ENCODE measurements around the gene FAM193B. TPM values are rescaled to one million over a fixed set of nuclear protein-coding genes. Genes with fewer than 3 reads are reported as not detected.

Gene FAM193B
- total and polyA plus RNA-seq, 9 of the 15 experiments (the other 6 are each of a cell fraction or from before 2014, with no cell fraction given): 4.4 to 76.4 (median 37.3) TPM

- TF ChIP-seq ZNF445 (CRISPR knock-in tag; IDR thresholded peaks at IDR 0.05; ENCODE audit: low read depth) (no peak), TARDBP (IDR thresholded peaks at IDR 0.05) (peak; percentile 36; the same call in 1 of the 2 replicates), FOXK1 (CRISPR knock-in tag; IDR thresholded peaks at IDR 0.05; ENCODE audit: borderline replicate concordance) (no peak), FOXA1 (IDR thresholded peaks at IDR 0.05; ENCODE audit: borderline replicate concordance) (no peak), ASH1L (IDR thresholded peaks at IDR 0.05; ENCODE audit: borderline replicate concordance, low read depth, partially characterized antibody) (no peak), CC2D1A (IDR thresholded peaks at IDR 0.05) (no peak), POLR2B (IDR thresholded peaks at IDR 0.05; ENCODE audit: low read depth, partially characterized antibody) (no peak), YY1 (IDR thresholded peaks at IDR 0.05; ENCODE audit: borderline replicate concordance in 1 of 3, control insufficient read depth in 1 of 3, extremely low read depth in 1 of 3, insufficient read depth in 3 of 3, insufficient read length in 1 of 3, insufficient replicate concordance in 2 of 3, low read depth in 1 of 3, low read length in 2 of 3) (peak; percentile 97 to 99 (median 99)), L3MBTL2 (IDR thresholded peaks at IDR 0.05) (peak; percentile 76; the same call in 1 of the 2 replicates), MAX (CRISPR knock-in tag; IDR thresholded peaks at IDR 0.05) (peak; percentile 78), SMARCE1 (IDR thresholded peaks at IDR 0.05) (no peak), MYBL2 (IDR thresholded peaks at IDR 0.05; ENCODE audit: low read depth) (no peak), MYBL2 (CRISPR knock-in tag; IDR thresholded peaks at IDR 0.05; ENCODE audit: borderline replicate concordance) (no peak), PHF20 (IDR thresholded peaks at IDR 0.05; ENCODE audit: partially characterized antibody) (no peak), MAFF (IDR thresholded peaks at IDR 0.05; ENCODE audit: low read length) (no peak), ZNF77 (CRISPR knock-in tag; IDR thresholded peaks at IDR 0.05) (no peak), ATF3 (IDR thresholded peaks at IDR 0.05) (no peak; the same call in 1 of the 2 replicates), ATF3 (CRISPR knock-in tag; conservative IDR thresholded peaks at IDR 0.05) (no peak; the same call in 1 of the 2 replicates), TBP (optimal IDR thresholded peaks at IDR 0.05; ENCODE audit: low read depth, low read length) (peak; percentile 35), FOXA3 (CRISPR knock-in tag; conservative IDR thresholded peaks at IDR 0.05 in 1 of 2, IDR thresholded peaks at IDR 0.05 in 1 of 2) (peak in 1 of 2 experiments; percentile 51; a peak in 1 of 4 replicates), ZNF354B (CRISPR knock-in tag; IDR thresholded peaks at IDR 0.05) (no peak), MED1 (CRISPR knock-in tag; IDR thresholded peaks at IDR 0.05; ENCODE audit: borderline replicate concordance) (no peak), TEAD2 (tag; IDR thresholded peaks at IDR 0.05) (no peak)
Measured at GRCh38 chr5:177554474-177555111, at the start of gene FAM193B (continued).

All from K562 (cell line).